H1 (cell line): Measurements from ENCODE around the gene HIVEP3.

Source experiments
- ATF3 ChIP-seq: IDR thresholded peaks from 2 replicates; pipeline ENCODE4 v1.6.1; 2011; ENCODE audit warnings: low read depth, mild to moderate bottlenecking, low read length; ENCODE audit not compliant: insufficient read depth
- BCL11A ChIP-seq, 2 experiments: IDR thresholded peaks; one replicate each; pipeline ENCODE4 v1.6.1; 2011; ENCODE audit warnings: low read depth in 2 of 2, low read length in 2 of 2, mild to moderate bottlenecking in 2 of 2
- CHD1 ChIP-seq: IDR thresholded peaks from 2 replicates; pipeline ENCODE4 v1.6.1; 2012; ENCODE audit warnings: low read depth, low read length, improper control_type of control experiment
- CTCF ChIP-seq, 3 experiments: IDR thresholded peaks; 1 replicate in 2 of 3; 2 replicates in 1 of 3; pipeline versions ENCODE4 v1.5.1 to v1.6.1; 2011; ENCODE audit warnings: low read length in 3 of 3, mild to moderate bottlenecking in 3 of 3, inconsistent platforms in 2 of 3, low read depth in 1 of 3, moderate library complexity in 1 of 3; ENCODE audit not compliant: insufficient read depth in 1 of 3; ENCODE audit errors: control extremely low read depth in 1 of 3
- EP300 ChIP-seq, 2 experiments: IDR thresholded peaks; 1 replicate in 1 of 2; 2 replicates in 1 of 2; pipeline ENCODE4 v1.6.1; 2011 to 2012; ENCODE audit warnings: low read depth in 2 of 2, low read length in 2 of 2, mild to moderate bottlenecking in 2 of 2, borderline replicate concordance in 1 of 2, inconsistent platforms in 1 of 2, moderate library complexity in 1 of 2
- EZH2 ChIP-seq: fragments of 200-600 bp; sonication (generic); IDR thresholded peaks from 2 replicates; pipeline ENCODE4 v1.7.1; 2012; ENCODE audit warnings: low read depth, mild to moderate bottlenecking, moderate library complexity, low read length, inconsistent platforms; ENCODE audit not compliant: severe bottlenecking
- FOSL1 ChIP-seq: IDR thresholded peaks from 2 replicates; pipeline ENCODE4 v1.6.1; 2011; ENCODE audit warnings: mild to moderate bottlenecking, low read depth, low read length, moderate library complexity; ENCODE audit not compliant: insufficient read depth
- JUN ChIP-seq: IDR thresholded peaks from 2 replicates; pipeline ENCODE4 v1.6.1; 2011; ENCODE audit warnings: low read depth, mild to moderate bottlenecking, improper control_type of control experiment, low read length
- POLR2A ChIP-seq, 2 experiments: IDR thresholded peaks; 1 replicate in 1 of 2; 2 replicates in 1 of 2; pipeline ENCODE4 v1.6.1; 2011; ENCODE audit warnings: low read depth in 2 of 2, low read length in 2 of 2, mild to moderate bottlenecking in 2 of 2; ENCODE audit errors: control extremely low read depth in 1 of 2
- POLR2AphosphoS5 ChIP-seq: IDR thresholded peaks from 2 replicates; pipeline ENCODE4 v1.6.1; 2011; ENCODE audit warnings: low read depth, low read length
- RNF2 ChIP-seq: fragments of 200-900, 300-1000 bp; sonication (generic); IDR thresholded peaks from 2 replicates; pipeline ENCODE4 v1.7.1; 2016; ENCODE audit warnings: borderline replicate concordance, low read depth, mild to moderate bottlenecking, antibody characterized with exemption, low read length; ENCODE audit not compliant: poor library complexity, severe bottlenecking; ENCODE audit errors: missing control alignments
- TBP ChIP-seq: IDR thresholded peaks from 2 replicates; pipeline ENCODE4 v1.6.1; 2011; ENCODE audit warnings: low read depth, low read length, improper control_type of control experiment
- USF2 ChIP-seq: IDR thresholded peaks from 2 replicates; pipeline ENCODE4 v1.6.1; 2011; ENCODE audit warnings: low read length, improper control_type of control experiment

GRCh38 chr1:41872074-41872473 lies 46.6 kb downstream of the HIVEP3 start:
- TF ChIP-seq CTCF (IDR thresholded peaks at IDR 0.05; ENCODE audit: control extremely low read depth in 1 of 3, insufficient read depth in 1 of 3, low read depth in 1 of 3, low read length in 3 of 3): no peak
- no peak for TF ChIP-seq POLR2AphosphoS5
- no peak for TF ChIP-seq RNF2
- TF ChIP-seq TBP: no peak
- no peak for TF ChIP-seq FOSL1
- no peak for TF ChIP-seq POLR2A (IDR thresholded peaks at IDR 0.05; ENCODE audit: control extremely low read depth in 1 of 2, low read depth in 2 of 2, low read length in 2 of 2)
- TF ChIP-seq EP300 (IDR thresholded peaks at IDR 0.05; ENCODE audit: borderline replicate concordance in 1 of 2, low read depth in 2 of 2, low read length in 2 of 2): no peak
- TF ChIP-seq CHD1: no peak
- no peak for TF ChIP-seq USF2
- TF ChIP-seq JUN: no peak
- no peak for TF ChIP-seq EZH2
- no peak for TF ChIP-seq ATF3
- TF ChIP-seq BCL11A (IDR thresholded peaks at IDR 0.05; ENCODE audit: low read depth in 2 of 2, low read length in 2 of 2): no peak
